Suprapubic skin (tissue), 3 donors: ENCODE data around the gene TRIM44.

ENCODE experiments used
- EP300 ChIP-seq: sonication (generic); formaldehyde crosslinking; IDR thresholded peaks from one replicate; pipeline ENCODE4 v1.6.1; 2017; ENCODE audit warnings: antibody characterized with exemption
- POLR2A ChIP-seq, 2 donors: fragments of 450-650 bp; IDR thresholded peaks; one replicate each; pipeline ENCODE4 v1.6.1; 2017; ENCODE audit warnings: antibody characterized with exemption in 2 of 2, mild to moderate bottlenecking in 2 of 2, moderate library complexity in 2 of 2
- TF ChIP-seq, protein P1 (sequence below), 2 donors: fragments of 200-600 bp in 1 of 2; fragments of 450-650 bp in 1 of 2; sonication (generic) in 1 of 2; IDR thresholded peaks; one replicate each; pipeline ENCODE4 v1.5.1; 2016 to 2019; ENCODE audit warnings: antibody characterized with exemption in 2 of 2, mild to moderate bottlenecking in 1 of 2, moderate library complexity in 1 of 2

DNA sequence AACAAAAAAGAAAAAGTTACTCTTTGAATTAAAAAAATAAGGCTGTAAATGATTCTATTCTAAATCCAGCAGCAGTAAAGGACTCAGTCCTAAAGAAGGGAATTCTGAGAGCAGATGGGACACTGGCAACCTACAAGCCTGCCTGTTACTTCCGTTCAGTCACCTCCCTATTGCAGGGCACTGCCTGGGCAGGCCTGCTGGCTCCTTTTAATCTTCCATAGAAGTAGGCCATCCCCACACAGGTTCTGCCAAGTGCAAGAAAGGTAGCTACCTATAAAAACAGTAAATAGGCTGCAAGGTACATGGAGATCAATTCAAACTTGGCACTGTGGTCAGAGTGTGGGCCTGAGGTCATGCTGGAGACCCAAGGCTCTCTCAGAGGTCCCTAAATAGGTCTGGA lies 136.4 kb downstream of the TRIM44 start:
- TF ChIP-seq, protein P1, sequence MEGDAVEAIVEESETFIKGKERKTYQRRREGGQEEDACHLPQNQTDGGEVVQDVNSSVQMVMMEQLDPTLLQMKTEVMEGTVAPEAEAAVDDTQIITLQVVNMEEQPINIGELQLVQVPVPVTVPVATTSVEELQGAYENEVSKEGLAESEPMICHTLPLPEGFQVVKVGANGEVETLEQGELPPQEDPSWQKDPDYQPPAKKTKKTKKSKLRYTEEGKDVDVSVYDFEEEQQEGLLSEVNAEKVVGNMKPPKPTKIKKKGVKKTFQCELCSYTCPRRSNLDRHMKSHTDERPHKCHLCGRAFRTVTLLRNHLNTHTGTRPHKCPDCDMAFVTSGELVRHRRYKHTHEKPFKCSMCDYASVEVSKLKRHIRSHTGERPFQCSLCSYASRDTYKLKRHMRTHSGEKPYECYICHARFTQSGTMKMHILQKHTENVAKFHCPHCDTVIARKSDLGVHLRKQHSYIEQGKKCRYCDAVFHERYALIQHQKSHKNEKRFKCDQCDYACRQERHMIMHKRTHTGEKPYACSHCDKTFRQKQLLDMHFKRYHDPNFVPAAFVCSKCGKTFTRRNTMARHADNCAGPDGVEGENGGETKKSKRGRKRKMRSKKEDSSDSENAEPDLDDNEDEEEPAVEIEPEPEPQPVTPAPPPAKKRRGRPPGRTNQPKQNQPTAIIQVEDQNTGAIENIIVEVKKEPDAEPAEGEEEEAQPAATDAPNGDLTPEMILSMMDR (IDR thresholded peaks at IDR 0.05): no peak
- TF ChIP-seq POLR2A (IDR thresholded peaks at IDR 0.05) (no peak), EP300 (no peak)
